Breast epithelium (tissue), 4 donors: ENCODE measurements around the gene SHTN1. TPM values are rescaled to one million over a fixed set of nuclear protein-coding genes. Genes with fewer than 3 reads are reported as not detected.

Experiments
- DNase-seq, 2 donors: peaks; one replicate each; pipeline ENCODE4 v3.0.0-alpha.2; 2019; ENCODE audit warnings: low spot score in 2 of 2
- H3K27ac ChIP-seq, 2 donors: fragments of 200-600 bp; sonication (generic) in 1 of 2; one replicate each; pipeline ENCODE4 v1.5.1; 2016 to 2019; ENCODE audit warnings: mild to moderate bottlenecking in 1 of 2
- H3K27me3 ChIP-seq, 2 donors: fragments of 200-600 bp; sonication (generic) in 1 of 2; one replicate each; pipeline versions ENCODE4 v1.5.1 to v1.6.0; 2017 to 2019; ENCODE audit warnings: control low read depth in 1 of 2, mild to moderate bottlenecking in 1 of 2
- H3K36me3 ChIP-seq: fragments of 200-600 bp; one replicate; pipeline ENCODE4 v1.5.1; 2019
- H3K4me1 ChIP-seq, 2 donors: fragments of 200-600 bp; sonication (generic); one replicate each; pipeline ENCODE4 v1.5.1; 2016 to 2019; ENCODE audit warnings: control low read depth in 1 of 2
- H3K4me3 ChIP-seq, 3 donors: fragments of 200-600 bp; sonication (generic); 1 replicate in 2 of 3; 2 replicates in 1 of 3; pipeline ENCODE4 v1.5.1; 2016 to 2019; ENCODE audit warnings: mild to moderate bottlenecking in 3 of 3, moderate library complexity in 2 of 3
- H3K9me3 ChIP-seq, 2 donors: fragments of 200-600 bp; sonication (generic) in 1 of 2; one replicate each; pipeline ENCODE4 v1.5.1; 2016 to 2019; ENCODE audit warnings: control low read depth in 1 of 2
- CTCF ChIP-seq, 3 donors: fragments of 450-650 bp; IDR thresholded peaks; one replicate each; pipeline ENCODE4 v1.5.1; 2016 to 2017; ENCODE audit warnings: antibody characterized with exemption in 3 of 3, mild to moderate bottlenecking in 3 of 3, moderate library complexity in 3 of 3
- POLR2A ChIP-seq: fragments of 450-650 bp; IDR thresholded peaks from one replicate; pipeline ENCODE4 v1.6.1; 2016; ENCODE audit warnings: antibody characterized with exemption, mild to moderate bottlenecking, moderate library complexity
- POLR2AphosphoS5 ChIP-seq, 3 donors: sonication (generic); formaldehyde crosslinking; IDR thresholded peaks; one replicate each; pipeline ENCODE4 v1.6.1; 2017; ENCODE audit warnings: antibody characterized with exemption in 3 of 3
- intact Hi-C: fragments of 100-400 bp; cut with DNase I; formaldehyde crosslinking; loops from one replicate; pipeline ENCODE4 v1.15.1; 2023; ENCODE audit warnings: low total_unique reads
- total RNA-seq, 3 donors: library from RNA; depleted of rRNA; stranded (reverse); fragments of >200 nt; gene quantifications; one replicate each; pipeline ENCODE4 v1.1.0, GENCODE V29; 2016

The SHTN1 gene
- total RNA-seq: 10 to 100 TPM; 14.4 to 36.0 (median 17.8) TPM

- TF ChIP-seq POLR2AphosphoS5 (IDR thresholded peaks at IDR 0.05) (peak in 1 of 3 donors; percentile 81), POLR2A (no peak)
- Histone ChIP-seq H3K36me3 (no peaks in the 10 kb centered on the region), H3K9me3 (no peaks in the 10 kb centered on the region), H3K4me3 (peak within 1 kb of the TSS; percentile 65 to 77 (median 76)), H3K27ac (peak within 1 kb of the TSS; percentile 94 to 98), H3K4me1 (no peaks in the 10 kb centered on the region), H3K27me3 (no peaks in the 10 kb centered on the region)
- DNase-seq: peak; percentile 84 to 87
- intact Hi-C loops: no loop called here
Observed at GRCh38 chr10:117005026-117005526, at the start of gene SHTN1. SHTN1 (minus strand) TSS chr10:117005187; CDS start chr10:117005079, 108 bp downstream.

GRCh38 chr10:117053482-117053881, 48.5 kb upstream of the SHTN1 start:
- H3K27ac ChIP-seq: no peak overlapping the region
- H3K27me3 ChIP-seq: no peaks in the 10 kb centered on the region
- DNase-seq: no peak
- H3K4me1 ChIP-seq: no peaks in the 10 kb centered on the region
- no peak overlapping the region for H3K4me3 ChIP-seq
- intact Hi-C loops: no loop called here
- H3K9me3 ChIP-seq: peaks cover 7 to 23% of the 10 kb centered on the region in 2 donors
- TF ChIP-seq CTCF (IDR thresholded peaks at IDR 0.05) (no peak), POLR2A (no peak), POLR2AphosphoS5 (IDR thresholded peaks at IDR 0.05) (no peak)
- H3K36me3 ChIP-seq: no peaks in the 10 kb centered on the region

- H3K4me3 ChIP-seq: no peak overlapping the region
- TF ChIP-seq POLR2A (no peak), POLR2AphosphoS5 (IDR thresholded peaks at IDR 0.05) (no peak), CTCF (IDR thresholded peaks at IDR 0.05) (no peak)
Observed at GRCh38 chr10:117047947-117048346, 43.0 kb upstream of the SHTN1 start.

GRCh38 chr10:117016266-117016665, 11.3 kb upstream of the SHTN1 start:
- Histone ChIP-seq H3K4me3 (no peak overlapping the region), H3K27me3 (no peaks in the 10 kb centered on the region), H3K27ac (no peak overlapping the region), H3K36me3 (no peaks in the 10 kb centered on the region), H3K9me3 (no peaks in the 10 kb centered on the region), H3K4me1 (no peaks in the 10 kb centered on the region)
- no peak for TF ChIP-seq POLR2A
- no peak for TF ChIP-seq CTCF (IDR thresholded peaks at IDR 0.05)
- intact Hi-C loops: no loop called here
- no peak for DNase-seq

More at GRCh38 chr10:117047947-117048346, 43.0 kb upstream of the SHTN1 start:
- no peak overlapping the region for H3K27ac ChIP-seq
- intact Hi-C loops: no loop called here
- no peak for DNase-seq
- no peaks in the 10 kb centered on the region for H3K36me3 ChIP-seq
- no peaks in the 10 kb centered on the region for H3K4me1 ChIP-seq
- H3K9me3 ChIP-seq: peaks cover 0 to 14% of the 10 kb centered on the region in 2 donors
- H3K27me3 ChIP-seq: no peaks in the 10 kb centered on the region

- intact Hi-C loops: no loop called here
Observed at GRCh38 chr10:117014835-117015234, 9.8 kb upstream of the SHTN1 start.

More at GRCh38 chr10:117014835-117015234, 9.8 kb upstream of the SHTN1 start:
- Histone ChIP-seq H3K27me3 (no peaks in the 10 kb centered on the region), H3K4me3 (no peak overlapping the region), H3K9me3 (no peaks in the 10 kb centered on the region), H3K36me3 (no peaks in the 10 kb centered on the region), H3K4me1 (no peaks in the 10 kb centered on the region), H3K27ac (no peak overlapping the region)
- no peak for TF ChIP-seq CTCF (IDR thresholded peaks at IDR 0.05)
- TF ChIP-seq POLR2A: no peak
- TF ChIP-seq POLR2AphosphoS5 (IDR thresholded peaks at IDR 0.05): no peak
- no peak for DNase-seq
